Neural progenitor cell (in vitro differentiated cells): ENCODE data around the gene PORCN.

Source experiments
- EZH2 ChIP-seq: fragments of 200-600 bp; sonication (generic); IDR thresholded peaks from 2 replicates; pipeline ENCODE4 v1.6.1; 2017; ENCODE audit warnings: antibody characterized with exemption, mild to moderate bottlenecking, moderate library complexity
- EZH2phosphoT487 ChIP-seq: fragments of 200-600 bp; sonication (generic); IDR thresholded peaks from 2 replicates; pipeline ENCODE4 v1.6.1; 2017; ENCODE audit warnings: antibody characterized with exemption
- TF ChIP-seq, protein P1 (sequence below): fragments of 200-600 bp; sonication (generic); IDR thresholded peaks from 2 replicates; pipeline ENCODE4 v1.5.1; 2017; ENCODE audit warnings: antibody characterized with exemption, mild to moderate bottlenecking

DNA sequence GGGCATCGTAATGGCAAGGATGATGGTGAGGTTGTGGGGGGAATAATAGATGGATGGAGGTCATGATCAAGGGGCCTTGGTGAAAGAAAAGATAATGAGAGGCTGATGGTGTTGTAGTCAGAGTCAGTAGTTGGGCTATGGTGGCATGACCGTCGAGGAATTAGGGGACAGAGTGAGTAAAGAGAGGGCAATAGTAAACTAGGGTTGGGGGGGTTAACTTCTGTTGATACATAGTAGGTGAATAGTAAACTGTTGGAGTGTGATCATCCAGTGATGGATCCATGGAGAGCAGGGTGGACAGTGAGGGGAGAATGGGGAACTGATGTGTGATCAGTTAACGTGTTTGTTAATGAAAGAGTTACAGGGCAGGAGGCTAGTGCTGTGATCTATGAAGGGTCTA lies 31.9 kb upstream of the PORCN start:
- TF ChIP-seq EZH2 (no peak), EZH2phosphoT487 (no peak)
- TF ChIP-seq, protein P1, sequence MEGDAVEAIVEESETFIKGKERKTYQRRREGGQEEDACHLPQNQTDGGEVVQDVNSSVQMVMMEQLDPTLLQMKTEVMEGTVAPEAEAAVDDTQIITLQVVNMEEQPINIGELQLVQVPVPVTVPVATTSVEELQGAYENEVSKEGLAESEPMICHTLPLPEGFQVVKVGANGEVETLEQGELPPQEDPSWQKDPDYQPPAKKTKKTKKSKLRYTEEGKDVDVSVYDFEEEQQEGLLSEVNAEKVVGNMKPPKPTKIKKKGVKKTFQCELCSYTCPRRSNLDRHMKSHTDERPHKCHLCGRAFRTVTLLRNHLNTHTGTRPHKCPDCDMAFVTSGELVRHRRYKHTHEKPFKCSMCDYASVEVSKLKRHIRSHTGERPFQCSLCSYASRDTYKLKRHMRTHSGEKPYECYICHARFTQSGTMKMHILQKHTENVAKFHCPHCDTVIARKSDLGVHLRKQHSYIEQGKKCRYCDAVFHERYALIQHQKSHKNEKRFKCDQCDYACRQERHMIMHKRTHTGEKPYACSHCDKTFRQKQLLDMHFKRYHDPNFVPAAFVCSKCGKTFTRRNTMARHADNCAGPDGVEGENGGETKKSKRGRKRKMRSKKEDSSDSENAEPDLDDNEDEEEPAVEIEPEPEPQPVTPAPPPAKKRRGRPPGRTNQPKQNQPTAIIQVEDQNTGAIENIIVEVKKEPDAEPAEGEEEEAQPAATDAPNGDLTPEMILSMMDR, result no peak
